Naive thymus-derived CD8-positive, alpha-beta T cell (primary cell): ENCODE measurements around the gene TPRKB. TPM values are rescaled to one million over a fixed set of nuclear protein-coding genes. Genes with fewer than 3 reads are reported as not detected.
"Not testable (repeated sequence)": the region's sequence is repeated elsewhere in the genome, so short reads cannot be mapped to it uniquely, and the experiment has no call there.

Source experiments
- ATAC-seq, 2 donors: fragments of 150-1000 bp; cut with Tn5 transposase in 1 of 2; sonication (Bioruptor Pico), chemical (Tn5 transposase) in 1 of 2; 1 replicate in 1 of 2; 2 replicates in 1 of 2; pipeline ENCODE4 v1.10.0; 2021; ENCODE audit warnings: mild to moderate bottlenecking in 2 of 2, moderate library complexity in 2 of 2
- POLR2A ChIA-PET: fragments of 350-600 bp; sonication (Branson Sonifier 250); formaldehyde crosslinking; loops from one replicate; lab custom pipeline; 2021; ENCODE audit warnings: antibody characterized with exemption; lab: Charles Lee
- DNase-seq, 10 donors: peaks; one replicate each; pipeline versions ENCODE4 v3.0.0 to v3.0.0-alpha.2; 2020 to 2022
- H3K27ac Mint-ChIP-seq, 10 donors: one replicate each; pipeline ENCODE4 v1.8.0; 2020 to 2022; ENCODE audit warnings: mild to moderate bottlenecking in 10 of 10, mixed read lengths in 10 of 10, moderate library complexity in 4 of 10, inconsistent platforms in 1 of 10
- H3K27me3 Mint-ChIP-seq, 5 donors: one replicate each; pipeline ENCODE4 v1.8.0; 2021 to 2022; ENCODE audit warnings: mixed read lengths in 5 of 5
- H3K36me3 Mint-ChIP-seq, 3 donors: one replicate each; pipeline ENCODE4 v1.8.0; 2020 to 2022; ENCODE audit warnings: mixed read lengths in 3 of 3, mild to moderate bottlenecking in 2 of 3, inconsistent platforms in 1 of 3
- H3K4me1 Mint-ChIP-seq, 4 donors: one replicate each; pipeline ENCODE4 v1.8.0; 2021 to 2022; ENCODE audit warnings: mixed read lengths in 4 of 4
- H3K4me3 Mint-ChIP-seq, 10 donors: one replicate each; pipeline ENCODE4 v1.8.0; 2020 to 2022; ENCODE audit warnings: mild to moderate bottlenecking in 10 of 10, mixed read lengths in 10 of 10, moderate library complexity in 6 of 10, inconsistent platforms in 1 of 10
- H3K9me3 Mint-ChIP-seq, 9 donors: one replicate each; pipeline ENCODE4 v1.8.0; 2020 to 2022; ENCODE audit warnings: mixed read lengths in 9 of 9, mild to moderate bottlenecking in 3 of 9, inconsistent platforms in 1 of 9, moderate library complexity in 1 of 9
- polyA plus RNA-seq, 3 donors: library from polyadenylated mRNA; unstranded; fragments of 300-500 nt; fragmentation: Illumina TruSeq; gene quantifications; one replicate each; pipeline ENCODE4 v1.2.3, GENCODE V29; 2021
- total RNA-seq, 8 experiments: library from RNA in 2 of 8; stranded (reverse) in 2 of 8; gene quantifications; one replicate each; pipeline ENCODE4 v1.2.3 and lab custom pipeline; 2021 to 2026

Gene TPRKB
- total and polyA plus RNA-seq, 5 experiments from 2014 or later, result 27.7 to 74.7 (median 71.4) TPM

- H3K4me3 Mint-ChIP-seq, result no peak overlapping the region
- peaks cover 7 to 62% (median 40%) of the 10 kb centered on the region in 5 donors for H3K27me3 Mint-ChIP-seq
- DNase-seq, result no peak
Observed at GRCh38 chr2:73705091-73705490, 32.1 kb downstream of the TPRKB start.

GRCh38 chr2:73704285-73704684 lies 32.9 kb downstream of the TPRKB start:
- Mint-ChIP-seq H3K36me3 (no peaks in the 10 kb centered on the region), H3K27ac (no peak overlapping the region), H3K4me3 (no peak overlapping the region), H3K4me1 (no peaks in the 10 kb centered on the region), H3K27me3 (peaks cover 5 to 55% (median 33%) of the 10 kb centered on the region in 5 donors), H3K9me3 (peaks cover 0 to 4% (median 0%) of the 10 kb centered on the region in 9 donors)
- POLR2A ChIA-PET, result no interaction called here
- ATAC-seq (no peak), DNase-seq (no peak)

More at GRCh38 chr2:73705091-73705490, 32.1 kb downstream of the TPRKB start:
- H3K36me3 Mint-ChIP-seq, result peaks cover 0 to 6% (median 3%) of the 10 kb centered on the region in 3 donors
- POLR2A ChIA-PET, result no interaction called here
- no peak for ATAC-seq
- H3K9me3 Mint-ChIP-seq, result peaks cover 0 to 6% (median 3%) of the 10 kb centered on the region in 9 donors
- H3K4me1 Mint-ChIP-seq, result no peaks in the 10 kb centered on the region
- H3K27ac Mint-ChIP-seq, result peak overlapping the region in 2 of 10 donors; percentile 6 to 31

- Mint-ChIP-seq H3K4me3 (no peak overlapping the region), H3K36me3 (no peaks in the 10 kb centered on the region), H3K4me1 (no peaks in the 10 kb centered on the region), H3K9me3 (peaks cover 0 to 11% (median 0%) of the 10 kb centered on the region in 9 donors), H3K27me3 (peaks cover 5 to 49% (median 30%) of the 10 kb centered on the region in 5 donors), H3K27ac (no peak overlapping the region)
- POLR2A ChIA-PET, result no interaction called here
- DNase-seq, result no peak
- ATAC-seq, result no peak
Observed at GRCh38 chr2:73703675-73704074, 33.5 kb downstream of the TPRKB start.

- ATAC-seq, H3K4me3 Mint-ChIP-seq, DNase-seq, H3K4me1 Mint-ChIP-seq, POLR2A ChIA-PET, H3K27ac Mint-ChIP-seq, H3K36me3 Mint-ChIP-seq: not testable (repeated sequence)
- peaks cover 0 to 18% (median 0%) of the 10 kb centered on the region in 9 donors for H3K9me3 Mint-ChIP-seq
- peaks cover 5 to 49% (median 26%) of the 10 kb centered on the region in 5 donors for H3K27me3 Mint-ChIP-seq
Observed at GRCh38 chr2:73702852-73703493, 34.2 kb downstream of the TPRKB start.

- Mint-ChIP-seq H3K27me3 (peaks cover 5 to 49% (median 26%) of the 10 kb centered on the region in 5 donors), H3K4me1 (no peaks in the 10 kb centered on the region), H3K9me3 (peaks cover 0 to 22% (median 0%) of the 10 kb centered on the region in 9 donors), H3K4me3 (no peak overlapping the region), H3K36me3 (peaks cover 0 to 7% (median 0%) of the 10 kb centered on the region in 3 donors), H3K27ac (no peak overlapping the region)
- ATAC-seq (no peak), DNase-seq (no peak)
- POLR2A ChIA-PET, result no interaction called here
Observed at GRCh38 chr2:73701968-73702665, 35.0 kb downstream of the TPRKB start.

- H3K27me3 Mint-ChIP-seq, result peaks cover 5 to 49% (median 26%) of the 10 kb centered on the region in 5 donors
- H3K36me3 Mint-ChIP-seq, H3K27ac Mint-ChIP-seq, DNase-seq, POLR2A ChIA-PET, ATAC-seq, H3K4me3 Mint-ChIP-seq, H3K4me1 Mint-ChIP-seq: not testable (repeated sequence)
- peaks cover 0 to 22% (median 0%) of the 10 kb centered on the region in 9 donors for H3K9me3 Mint-ChIP-seq
Observed at GRCh38 chr2:73701448-73701765, 35.7 kb downstream of the TPRKB start.

GRCh38 chr2:73700661-73701447 lies 36.3 kb downstream of the TPRKB start:
- H3K27ac Mint-ChIP-seq, result no peak overlapping the region
- ATAC-seq, result no peak
- POLR2A ChIA-PET, result no interaction called here
- H3K36me3 Mint-ChIP-seq, result peaks cover 0 to 7% (median 0%) of the 10 kb centered on the region in 3 donors
- DNase-seq, result no peak
- H3K9me3 Mint-ChIP-seq, result peaks cover 0 to 22% (median 0%) of the 10 kb centered on the region in 9 donors
- peaks cover 5 to 47% (median 26%) of the 10 kb centered on the region in 5 donors for H3K27me3 Mint-ChIP-seq
- no peaks in the 10 kb centered on the region for H3K4me1 Mint-ChIP-seq
- H3K4me3 Mint-ChIP-seq, result no peak overlapping the region

DNA sequence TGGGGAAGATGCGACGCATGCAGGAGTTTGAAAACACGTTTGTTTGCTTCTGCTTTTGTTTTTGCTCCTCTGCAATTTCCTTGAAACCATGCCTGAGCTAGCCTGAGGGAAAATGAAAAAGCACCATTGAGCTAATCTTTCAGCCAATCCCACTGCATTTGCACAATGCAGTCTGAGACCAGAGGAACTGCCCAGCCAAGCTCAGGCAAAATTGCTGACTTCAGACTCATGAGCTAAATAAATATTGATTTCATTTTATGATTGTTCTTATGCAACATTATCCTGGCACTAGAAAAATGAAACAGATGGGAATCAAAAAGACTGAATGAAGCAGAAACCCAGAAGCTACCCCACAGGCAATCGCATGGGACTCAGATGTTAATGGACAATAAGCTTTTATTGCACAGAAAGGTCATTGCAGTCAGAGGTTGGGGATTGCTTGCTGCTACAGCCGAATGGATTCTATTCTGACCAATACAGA lies 37.0 kb downstream of the TPRKB start:
- H3K9me3 Mint-ChIP-seq, result peaks cover 0 to 22% (median 0%) of the 10 kb centered on the region in 9 donors
- H3K4me1 Mint-ChIP-seq, result no peaks in the 10 kb centered on the region
- no peak for ATAC-seq
- no peak overlapping the region for H3K27ac Mint-ChIP-seq
- POLR2A ChIA-PET, result no interaction called here
- DNase-seq, result no peak
- H3K36me3 Mint-ChIP-seq, result peaks cover 0 to 7% (median 0%) of the 10 kb centered on the region in 3 donors
- peaks cover 5 to 44% (median 26%) of the 10 kb centered on the region in 5 donors for H3K27me3 Mint-ChIP-seq
- H3K4me3 Mint-ChIP-seq, result no peak overlapping the region

- no peaks in the 10 kb centered on the region for H3K4me1 Mint-ChIP-seq
- POLR2A ChIA-PET, result no interaction called here
- H3K4me3 Mint-ChIP-seq, result no peak overlapping the region
- peaks cover 0 to 7% (median 0%) of the 10 kb centered on the region in 3 donors for H3K36me3 Mint-ChIP-seq
- H3K27ac Mint-ChIP-seq, result no peak overlapping the region
- DNase-seq (no peak), ATAC-seq (no peak)
- peaks cover 5 to 37% (median 24%) of the 10 kb centered on the region in 5 donors for H3K27me3 Mint-ChIP-seq
- H3K9me3 Mint-ChIP-seq, result peaks cover 0 to 22% (median 0%) of the 10 kb centered on the region in 9 donors
Observed at GRCh38 chr2:73699437-73699836, 37.7 kb downstream of the TPRKB start.

- POLR2A ChIA-PET, result no interaction called here
- H3K36me3 Mint-ChIP-seq, result peaks cover 0 to 7% (median 0%) of the 10 kb centered on the region in 3 donors
- H3K4me1 Mint-ChIP-seq, result no peaks in the 10 kb centered on the region
- H3K27ac Mint-ChIP-seq, result no peak overlapping the region
- ATAC-seq (no peak), DNase-seq (no peak)
- H3K9me3 Mint-ChIP-seq, result peaks cover 0 to 22% (median 0%) of the 10 kb centered on the region in 9 donors
- H3K4me3 Mint-ChIP-seq, result no peak overlapping the region
- H3K27me3 Mint-ChIP-seq, result peaks cover 5 to 28% (median 16%) of the 10 kb centered on the region in 5 donors
Observed at GRCh38 chr2:73698101-73698500, 39.0 kb downstream of the TPRKB start.

DNA sequence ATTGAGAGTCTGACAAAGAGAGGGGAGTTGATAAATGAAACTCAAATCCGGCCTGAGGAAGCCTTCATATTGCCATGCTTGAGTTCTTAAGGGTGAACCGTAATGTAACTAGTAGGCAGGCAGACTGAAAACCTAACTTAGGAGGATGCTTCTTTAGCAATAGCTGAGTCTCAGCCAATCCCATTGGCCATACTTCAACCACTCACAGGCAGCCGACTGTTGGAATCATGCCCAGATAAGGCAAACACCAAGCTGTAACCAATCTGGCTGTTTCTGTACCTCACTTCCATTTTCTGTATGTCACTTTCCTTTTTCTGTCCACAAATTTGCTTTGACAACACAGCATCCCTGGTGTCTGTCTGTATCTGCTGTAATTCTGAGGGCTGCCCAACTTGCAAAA lies 39.5 kb downstream of the TPRKB start:
- Mint-ChIP-seq H3K27me3 (peaks cover 5 to 24% (median 13%) of the 10 kb centered on the region in 5 donors), H3K9me3 (peaks cover 0 to 22% (median 0%) of the 10 kb centered on the region in 9 donors), H3K4me1 (no peaks in the 10 kb centered on the region), H3K27ac (no peak overlapping the region), H3K4me3 (no peak overlapping the region), H3K36me3 (peaks cover 0 to 7% (median 0%) of the 10 kb centered on the region in 3 donors)
- DNase-seq (no peak), ATAC-seq (no peak)
- POLR2A ChIA-PET, result no interaction called here

- H3K36me3 Mint-ChIP-seq, ATAC-seq, H3K4me3 Mint-ChIP-seq, H3K27ac Mint-ChIP-seq, DNase-seq, H3K4me1 Mint-ChIP-seq, POLR2A ChIA-PET: not testable (repeated sequence)
- Mint-ChIP-seq H3K27me3 (peaks cover 0 to 19% (median 13%) of the 10 kb centered on the region in 5 donors), H3K9me3 (peaks cover 0 to 22% (median 0%) of the 10 kb centered on the region in 9 donors)
Observed at GRCh38 chr2:73696985-73697384, 40.2 kb downstream of the TPRKB start.
